BJ (cell line): Measurements from ENCODE around the gene PRKG1. TPM values are rescaled to one million over a fixed set of nuclear protein-coding genes. Genes with fewer than 3 reads are reported as not detected.
"Not testable (repeated sequence)": the region's sequence is repeated elsewhere in the genome, so short reads cannot be mapped to it uniquely, and the experiment has no call there.

Source experiments
- CTCF ChIA-PET: fragments of 350-600 bp; formaldehyde crosslinking; extraction: SDS; loops from one replicate; lab custom pipeline; 2021; ENCODE audit warnings: antibody characterized with exemption, inconsistent platforms; lab: Yijun Ruan, JAX
- POLR2A ChIA-PET: fragments of 300-600 bp; sonication (Branson Sonifier 250); formaldehyde crosslinking; extraction: SDS; loops from one replicate; lab custom pipeline; 2021; ENCODE audit warnings: antibody characterized with exemption; lab: Charles Lee
- DNase-seq: peaks from one replicate; pipeline ENCODE4 v3.0.0-alpha.2; 2011; ENCODE audit warnings: low read depth
- H3K27me3 ChIP-seq: 2 replicates; pipeline ENCODE4 v1.6.0; 2011; ENCODE audit warnings: low read length; ENCODE audit not compliant: control insufficient read depth, insufficient read depth
- H3K36me3 ChIP-seq: 2 replicates; pipeline ENCODE4 v1.5.1; 2011; ENCODE audit warnings: low read length; ENCODE audit not compliant: control insufficient read depth, insufficient read depth
- H3K4me3 ChIP-seq: 2 replicates; pipeline ENCODE4 v1.5.1; 2011; ENCODE audit warnings: low read depth, mild to moderate bottlenecking, control low read depth, low read length
- CTCF ChIP-seq: IDR thresholded peaks from 2 replicates; pipeline ENCODE4 v1.5.1; 2011; ENCODE audit warnings: low read depth, mild to moderate bottlenecking, control low read depth, inconsistent platforms, low read length, moderate library complexity; ENCODE audit not compliant: insufficient read depth
- polyA plus RNA-seq: library from polyadenylated mRNA; depleted of rRNA; stranded (reverse); fragments of >200 nt; gene quantifications from 2 replicates; pipeline ENCODE4 v1.2.3, GENCODE V29; 2011

Gene PRKG1
- polyA plus RNA-seq, 1 experiment = 9.7 TPM

GRCh38 chr10:51683031-51683691, 608.9 kb downstream of the PRKG1 start:
- ChIA-PET POLR2A (no interaction called here), CTCF (interaction anchor here (0.7 to 1.4 kb wide), 2 partner anchors 202 to 279 kb away, joined by 3 to 4 read pairs; no protein-coding TSS in a partner anchor)
- H3K4me3 ChIP-seq = no peak overlapping the region
- DNase-seq = peak; percentile 27
- TF ChIP-seq CTCF = no peak
- H3K27me3 ChIP-seq = no peaks in the 10 kb centered on the region
- no peaks in the 10 kb centered on the region for H3K36me3 ChIP-seq

- TF ChIP-seq CTCF = no peak
- ChIA-PET CTCF (no interaction called here), POLR2A (no interaction called here)
- Histone ChIP-seq H3K36me3 (no peaks in the 10 kb centered on the region), H3K4me3 (no peak overlapping the region), H3K27me3 (no peaks in the 10 kb centered on the region)
- DNase-seq = no peak
Measured at GRCh38 chr10:51685768-51686167, 611.5 kb downstream of the PRKG1 start.

DNA sequence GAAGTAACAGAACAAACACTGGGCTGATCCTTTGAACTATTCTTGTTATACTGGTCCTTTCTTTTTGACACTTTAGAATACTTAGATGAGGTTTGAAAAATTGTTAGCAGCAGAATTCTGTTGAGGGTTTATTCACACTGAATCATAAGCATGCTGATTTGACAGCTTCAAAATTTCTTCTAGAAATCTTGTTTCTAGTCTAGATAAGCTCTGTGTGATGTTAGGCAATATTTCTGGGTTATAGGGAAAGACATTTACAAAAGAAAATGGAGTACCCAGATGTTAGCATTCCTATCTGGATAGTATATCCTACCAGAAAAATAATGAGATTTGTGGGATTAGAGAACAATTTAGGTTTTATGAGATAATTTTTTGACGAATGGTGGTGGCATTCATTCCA, 613.0 kb downstream of the PRKG1 start:
- ChIA-PET CTCF (no interaction called here), POLR2A (no interaction called here)
- Histone ChIP-seq H3K4me3 (no peak overlapping the region), H3K27me3 (no peaks in the 10 kb centered on the region), H3K36me3 (no peaks in the 10 kb centered on the region)
- DNase-seq = no peak
- no peak for TF ChIP-seq CTCF

GRCh38 chr10:51688826-51689225, 614.5 kb downstream of the PRKG1 start:
- DNase-seq, H3K27me3 ChIP-seq, H3K36me3 ChIP-seq, H3K4me3 ChIP-seq, POLR2A ChIA-PET: not testable (repeated sequence)
- CTCF ChIA-PET = interaction anchor here (0.7 kb wide), 1 partner anchor 609 kb away, joined by 4 read pairs; no protein-coding TSS in a partner anchor

DNA sequence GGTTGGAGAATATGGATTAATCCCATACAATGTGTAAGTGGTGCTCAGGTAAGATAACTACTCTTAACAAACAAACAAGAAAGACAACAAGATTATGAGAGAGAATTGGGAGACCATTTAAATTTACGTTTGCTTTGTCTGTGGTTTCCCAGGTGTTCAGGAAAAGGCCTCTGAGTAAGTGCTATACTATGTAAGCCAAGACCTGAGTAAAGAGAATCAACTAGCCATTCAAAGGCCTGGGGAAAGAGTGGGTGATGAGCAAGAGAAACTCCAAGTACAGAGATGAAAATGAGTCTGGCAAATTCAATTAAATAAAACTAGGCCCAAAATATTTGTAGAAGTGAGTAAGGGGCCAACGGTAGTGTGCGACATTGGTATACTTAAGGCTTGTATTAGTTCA, 615.2 kb downstream of the PRKG1 start:
- POLR2A ChIA-PET = no interaction called here

More for the DNA sequence above, 615.2 kb downstream of the PRKG1 start:
- H3K27me3 ChIP-seq = no peaks in the 10 kb centered on the region
- CTCF ChIA-PET = no interaction called here
- H3K36me3 ChIP-seq = no peaks in the 10 kb centered on the region
- DNase-seq = no peak
- H3K4me3 ChIP-seq = no peak overlapping the region
- no peak for TF ChIP-seq CTCF
